CD4-positive, alpha-beta T cell treated with Interleukin-6 at 100 ng/mL for 8 hours (primary cell): Measurements from ENCODE around the gene ABR.
A peak's percentile ranks its signal among the peaks of the same experiment; 100 is the strongest.
"Not testable (repeated sequence)": the region's sequence is repeated elsewhere in the genome, so short reads cannot be mapped to it uniquely, and the experiment has no call there.

Experiments used
- DNase-seq: peaks from one replicate; pipeline ENCODE4 v3.0.0-alpha.2; 2020; ENCODE audit warnings: mixed read lengths, low spot score

The ABR gene

GRCh38 chr17:1120596-1121441 lies 59.0 kb downstream of the ABR start:
- no peak for DNase-seq

- DNase-seq, result no peak
These were observed 59.9 kb downstream of the ABR start for GRCh38 chr17:1119924-1120323.

DNA sequence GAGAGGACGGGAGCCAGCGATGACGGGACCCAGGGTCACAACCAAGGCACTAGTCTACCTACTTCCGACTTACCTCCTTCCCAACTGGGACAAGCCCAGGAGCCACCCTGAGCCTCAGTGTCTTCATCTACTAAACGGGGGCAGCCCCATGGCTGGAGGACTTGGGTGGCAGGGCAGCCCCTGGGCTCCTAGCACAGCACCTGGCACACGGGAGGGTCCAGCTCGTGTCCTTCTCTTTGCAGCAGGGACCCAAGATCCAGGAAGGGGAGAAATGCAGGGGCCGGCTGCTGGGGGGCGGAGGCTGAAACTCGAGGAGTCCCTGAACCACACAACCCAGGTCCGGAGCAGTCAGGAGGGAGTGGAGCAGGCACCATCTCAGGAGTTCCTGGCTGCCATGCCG lies 63.2 kb downstream of the ABR start:
- no peak for DNase-seq

GRCh38 chr17:1112875-1113274 lies 66.9 kb downstream of the ABR start:
- no peak for DNase-seq

- no peak for DNase-seq
These were observed 68.0 kb downstream of the ABR start for GRCh38 chr17:1111599-1112443.

GRCh38 chr17:1110862-1111598 lies 68.8 kb downstream of the ABR start:
- DNase-seq, result no peak

DNA sequence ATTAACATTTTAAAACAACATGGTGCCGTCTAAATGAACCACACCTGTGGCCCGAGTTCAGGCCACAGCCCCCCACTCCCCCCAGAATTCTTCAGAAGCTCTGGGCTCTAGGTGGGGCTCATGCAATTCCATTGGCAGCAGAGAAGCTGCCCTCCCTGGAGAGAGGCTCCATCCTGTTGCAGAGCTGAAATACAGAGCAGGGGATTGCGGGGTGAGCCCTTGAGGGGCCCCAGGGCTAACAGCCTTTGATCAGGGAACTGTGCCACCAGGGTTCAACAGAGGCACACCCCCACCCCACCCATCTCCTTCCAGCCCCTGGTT lies 69.3 kb downstream of the ABR start:
- DNase-seq, result no peak

DNA sequence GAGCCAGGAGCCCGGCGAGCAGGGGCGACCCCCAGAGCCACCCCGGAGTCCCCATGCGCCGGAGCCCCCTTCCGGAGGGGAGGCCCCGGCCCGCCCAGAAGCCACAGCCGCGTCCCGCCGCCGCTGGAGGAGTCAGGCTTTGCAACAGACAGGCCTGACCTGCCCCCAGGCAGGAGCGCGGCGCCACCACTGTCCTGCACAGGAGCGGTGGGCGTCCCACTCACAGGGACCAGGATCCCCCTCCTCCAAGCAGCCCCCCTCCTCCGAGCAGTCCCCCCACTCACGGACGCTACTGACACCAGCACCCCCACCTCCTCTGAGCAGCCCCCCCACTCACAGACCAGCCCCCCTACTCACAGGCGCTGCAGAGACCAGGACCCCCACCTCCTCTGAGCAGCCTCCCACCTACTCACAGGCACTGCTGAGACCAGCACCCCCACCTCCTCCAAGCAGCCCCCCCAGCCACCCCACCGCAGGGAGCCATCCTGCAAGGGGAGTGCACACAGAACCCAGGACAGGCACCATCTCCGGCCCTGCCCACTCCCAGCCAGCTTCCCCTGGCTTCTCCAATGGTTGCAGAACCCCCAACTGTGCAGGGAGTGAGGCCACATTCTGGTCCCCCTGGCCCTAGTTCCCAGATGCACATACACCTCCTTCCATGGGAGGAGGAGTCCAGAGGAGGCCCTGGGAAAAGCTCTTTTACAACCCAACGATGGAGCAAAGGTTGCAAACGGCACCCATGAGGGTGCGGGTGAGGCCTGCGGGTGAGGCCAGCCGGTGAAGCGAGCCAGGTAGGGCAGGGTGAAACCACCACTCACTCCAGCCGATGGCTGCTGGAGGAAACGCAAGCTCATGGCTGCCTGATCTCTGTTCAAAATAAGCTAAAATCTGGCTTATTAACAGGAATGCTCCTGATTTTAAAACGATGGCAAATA lies 69.9 kb downstream of the ABR start:
- no peak for DNase-seq

GRCh38 chr17:1108765-1109605 lies 70.8 kb downstream of the ABR start:
- peak; percentile 68 for DNase-seq

GRCh38 chr17:1108478-1108764 lies 71.4 kb downstream of the ABR start:
- no peak for DNase-seq

- no peak for DNase-seq
These were observed 71.9 kb downstream of the ABR start for GRCh38 chr17:1107777-1108477.

DNA sequence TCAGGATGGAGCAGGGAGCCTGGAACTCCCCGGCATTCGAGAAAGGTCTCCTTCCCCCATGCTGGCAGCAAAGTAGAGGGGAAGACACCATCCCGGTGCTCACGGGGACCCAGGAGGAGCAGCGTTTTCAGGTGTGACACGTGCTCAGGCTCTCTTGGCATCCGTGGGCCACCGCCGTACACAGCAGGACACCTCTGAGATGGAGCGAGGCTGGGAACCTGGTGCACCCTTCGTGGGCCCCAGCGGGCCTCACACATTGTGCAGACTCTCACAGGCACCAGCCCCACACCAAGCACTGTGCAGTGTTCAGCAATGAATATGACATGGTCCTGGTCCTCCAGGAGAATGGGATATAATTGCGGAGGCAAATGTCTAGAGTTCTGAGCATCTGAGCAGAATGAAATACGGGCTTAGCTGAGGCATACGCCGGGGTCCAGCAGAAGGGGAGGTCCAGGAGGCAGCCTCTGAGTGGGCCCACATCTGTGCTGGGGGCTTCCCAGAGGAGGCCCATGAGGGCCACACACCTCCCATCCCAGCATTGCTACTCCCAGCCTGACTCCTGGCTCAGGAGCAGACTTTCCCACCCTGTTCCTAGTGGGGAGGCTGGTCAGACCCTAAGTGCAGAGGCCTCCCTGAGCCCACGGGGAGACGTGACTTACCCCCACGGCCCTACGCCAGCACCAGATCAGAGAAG lies 72.6 kb downstream of the ABR start:
- DNase-seq, result no peak

DNA sequence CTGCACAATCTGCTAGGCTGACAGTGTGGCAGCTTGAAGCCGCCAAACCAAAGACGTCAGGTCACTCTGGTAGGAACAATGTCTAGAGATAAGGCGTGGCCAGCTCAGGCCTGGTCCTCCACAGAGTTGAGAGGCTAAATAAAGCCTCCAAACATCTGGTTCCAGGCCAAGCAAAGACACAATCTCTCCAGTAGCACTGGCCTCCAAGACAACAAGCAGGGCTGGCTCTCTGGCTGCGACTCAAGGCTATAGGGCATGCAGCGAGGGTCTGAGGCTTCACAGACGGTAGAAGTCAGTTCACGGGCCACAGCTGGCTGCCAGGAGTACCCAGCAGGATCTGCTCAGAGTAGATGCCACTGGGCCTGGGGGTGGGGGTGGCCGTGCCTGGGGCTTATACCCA lies 75.6 kb downstream of the ABR start:
- no peak for DNase-seq

- no peak for DNase-seq
These were observed 79.4 kb downstream of the ABR start for GRCh38 chr17:1100382-1100781.

GRCh38 chr17:1099242-1099641 lies 80.5 kb downstream of the ABR start:
- DNase-seq, result no peak

DNA sequence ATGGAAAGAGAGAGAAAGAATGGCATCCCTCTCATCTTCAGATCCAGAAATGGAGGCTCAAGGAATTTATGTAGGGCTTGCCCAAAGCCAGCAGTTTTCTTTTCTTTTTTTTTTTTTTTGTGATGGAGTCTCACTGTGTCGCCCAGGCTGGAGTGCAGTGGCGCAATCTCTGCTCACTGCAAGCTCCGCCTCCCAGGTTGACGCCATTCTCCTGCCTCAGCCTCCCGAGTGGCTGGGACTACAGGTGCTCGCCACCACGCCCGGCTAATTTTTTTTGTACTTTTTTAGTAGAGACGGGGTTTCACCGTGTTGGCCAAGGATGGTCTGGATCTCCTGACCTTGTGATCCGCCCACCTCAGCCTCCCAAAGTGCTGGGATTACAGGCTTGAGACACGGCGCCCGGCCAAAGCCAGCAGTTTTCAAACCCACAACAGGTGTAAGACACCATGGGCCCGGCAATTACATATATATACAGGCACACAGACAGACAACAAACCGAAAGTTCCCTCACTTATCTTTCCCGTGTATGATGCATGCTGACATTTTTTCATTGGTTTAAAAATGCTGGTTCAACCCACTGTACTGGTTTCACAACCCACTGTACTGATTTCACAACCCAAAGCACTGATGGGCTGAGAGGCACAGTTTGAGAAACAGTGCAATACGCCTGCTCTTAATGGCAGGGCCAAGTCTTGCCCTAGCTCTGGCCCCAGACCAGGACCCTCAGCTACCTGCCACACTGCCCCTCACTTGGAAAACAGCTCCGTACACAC lies 81.6 kb downstream of the ABR start:
- DNase-seq, result not testable (repeated sequence)

DNA sequence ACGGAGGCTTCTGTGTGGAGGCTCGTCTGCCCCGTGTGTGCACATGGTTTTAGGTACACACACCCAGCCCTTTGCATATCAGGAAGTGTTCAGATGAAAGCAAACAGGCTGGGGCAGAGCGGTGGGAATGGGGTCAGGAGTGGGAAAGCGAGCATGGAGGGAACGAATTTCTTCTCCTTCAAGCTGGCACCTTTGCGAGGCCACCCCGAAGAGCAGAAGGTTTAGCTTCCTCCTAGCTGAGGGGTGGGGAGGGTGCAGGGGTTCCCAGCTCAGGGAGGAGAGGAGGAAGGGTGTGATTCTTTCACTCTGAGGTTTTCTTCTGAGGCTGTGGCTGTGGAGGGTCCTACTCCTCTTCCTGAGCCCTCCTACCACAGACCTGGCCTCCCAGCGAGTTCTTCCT lies 83.6 kb downstream of the ABR start:
- DNase-seq, result no peak

- no peak for DNase-seq
These were observed 84.0 kb downstream of the ABR start for GRCh38 chr17:1095853-1096173.
